ENCODE data around the gene CRB3.

DNA sequence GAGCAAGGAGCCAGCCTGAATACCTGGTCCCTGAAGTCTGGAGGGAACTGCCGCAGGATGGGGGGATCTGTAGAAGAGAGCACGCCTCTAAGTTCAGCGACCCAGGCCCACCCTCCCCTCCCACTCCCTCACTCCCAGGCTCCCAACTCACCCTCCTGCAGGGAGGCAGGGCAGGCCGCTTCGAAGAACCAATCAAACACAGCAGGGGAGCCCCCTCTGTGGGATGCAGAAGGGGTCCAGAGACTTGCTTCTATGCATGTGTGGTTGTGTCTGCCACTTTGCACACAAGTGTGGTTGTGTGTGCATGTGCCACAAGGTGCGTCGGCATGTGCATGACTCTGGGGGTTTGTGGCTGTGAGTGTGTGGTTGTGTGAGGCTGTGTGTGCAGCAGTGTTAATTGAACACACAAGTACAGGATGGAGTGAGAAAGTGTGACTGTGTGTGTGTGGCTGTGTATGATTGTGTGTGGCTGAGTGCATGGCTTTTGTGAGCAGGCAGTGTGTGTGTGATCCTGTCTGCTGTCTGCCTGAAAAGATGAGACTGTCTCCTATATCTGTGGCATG is 15.8 kb downstream of the CRB3 start:
- no peak for TF ChIP-seq POLR2AphosphoS5 (IDR thresholded peaks at IDR 0.05; ENCODE audit: low read depth, low read length)
- no peak for TF ChIP-seq TAF1 (IDR thresholded peaks at IDR 0.05; ENCODE audit: borderline replicate concordance, insufficient read depth, low read length)
- TF ChIP-seq, protein P1, sequence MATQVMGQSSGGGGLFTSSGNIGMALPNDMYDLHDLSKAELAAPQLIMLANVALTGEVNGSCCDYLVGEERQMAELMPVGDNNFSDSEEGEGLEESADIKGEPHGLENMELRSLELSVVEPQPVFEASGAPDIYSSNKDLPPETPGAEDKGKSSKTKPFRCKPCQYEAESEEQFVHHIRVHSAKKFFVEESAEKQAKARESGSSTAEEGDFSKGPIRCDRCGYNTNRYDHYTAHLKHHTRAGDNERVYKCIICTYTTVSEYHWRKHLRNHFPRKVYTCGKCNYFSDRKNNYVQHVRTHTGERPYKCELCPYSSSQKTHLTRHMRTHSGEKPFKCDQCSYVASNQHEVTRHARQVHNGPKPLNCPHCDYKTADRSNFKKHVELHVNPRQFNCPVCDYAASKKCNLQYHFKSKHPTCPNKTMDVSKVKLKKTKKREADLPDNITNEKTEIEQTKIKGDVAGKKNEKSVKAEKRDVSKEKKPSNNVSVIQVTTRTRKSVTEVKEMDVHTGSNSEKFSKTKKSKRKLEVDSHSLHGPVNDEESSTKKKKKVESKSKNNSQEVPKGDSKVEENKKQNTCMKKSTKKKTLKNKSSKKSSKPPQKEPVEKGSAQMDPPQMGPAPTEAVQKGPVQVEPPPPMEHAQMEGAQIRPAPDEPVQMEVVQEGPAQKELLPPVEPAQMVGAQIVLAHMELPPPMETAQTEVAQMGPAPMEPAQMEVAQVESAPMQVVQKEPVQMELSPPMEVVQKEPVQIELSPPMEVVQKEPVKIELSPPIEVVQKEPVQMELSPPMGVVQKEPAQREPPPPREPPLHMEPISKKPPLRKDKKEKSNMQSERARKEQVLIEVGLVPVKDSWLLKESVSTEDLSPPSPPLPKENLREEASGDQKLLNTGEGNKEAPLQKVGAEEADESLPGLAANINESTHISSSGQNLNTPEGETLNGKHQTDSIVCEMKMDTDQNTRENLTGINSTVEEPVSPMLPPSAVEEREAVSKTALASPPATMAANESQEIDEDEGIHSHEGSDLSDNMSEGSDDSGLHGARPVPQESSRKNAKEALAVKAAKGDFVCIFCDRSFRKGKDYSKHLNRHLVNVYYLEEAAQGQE (IDR thresholded peaks at IDR 0.05; ENCODE audit: insufficient read depth in 1 of 2, low read depth in 2 of 2, low read length in 2 of 2), result no peak
